Kidney (tissue), 14 donors: ENCODE results near the gene ADGRD1. TPM values are rescaled to one million over a fixed set of nuclear protein-coding genes. Genes with fewer than 3 reads are reported as not detected.
A peak's percentile ranks its signal among the peaks of the same experiment; 100 is the strongest.

Source experiments
- DNase-seq, 5 donors: peaks; one replicate each; pipeline ENCODE4 v3.0.0-alpha.2; 2013 to 2020
- FAIRE-seq: peaks from 2 replicates; lab custom pipeline; 2012; peaks lifted over from hg19 to GRCh38; lab: Jason Lieb, UNC
- H3K27ac ChIP-seq, 2 donors: one replicate each; pipeline ENCODE4 v1.7.0; 2013; ENCODE audit warnings: low read depth in 2 of 2, low read length in 2 of 2, inconsistent platforms in 1 of 2
- H3K27me3 ChIP-seq: one replicate; pipeline ENCODE4 v1.7.1; 2013; ENCODE audit warnings: low read length, inconsistent platforms; ENCODE audit not compliant: control insufficient read depth, insufficient read depth
- H3K36me3 ChIP-seq, 3 donors: one replicate each; pipeline versions ENCODE4 v1.7.0 to v1.7.1; 2013; ENCODE audit warnings: low read length in 3 of 3, control low read depth in 1 of 3, inconsistent platforms in 1 of 3; ENCODE audit not compliant: insufficient read depth in 3 of 3, control insufficient read depth in 2 of 3
- H3K4me1 ChIP-seq, 3 donors: one replicate each; pipeline versions ENCODE4 v1.7.0 to v1.7.1; 2013; ENCODE audit warnings: low read length in 3 of 3, inconsistent platforms in 1 of 3, low read depth in 1 of 3; ENCODE audit not compliant: control insufficient read depth in 2 of 3, insufficient read depth in 2 of 3
- H3K4me3 ChIP-seq, 3 donors: one replicate each; pipeline versions ENCODE4 v1.7.0 to v1.8.1; 2013; ENCODE audit warnings: low read length in 3 of 3, control low read depth in 1 of 3, inconsistent platforms in 1 of 3
- H3K9ac ChIP-seq, 3 donors: one replicate each; pipeline versions ENCODE4 v1.7.0 to v1.7.1; 2013; ENCODE audit warnings: low read length in 3 of 3, control low read depth in 1 of 3, inconsistent platforms in 1 of 3
- H3K9me3 ChIP-seq, 3 donors: one replicate each; pipeline versions ENCODE4 v1.7.0 to v1.7.1; 2013; ENCODE audit warnings: low read length in 3 of 3, control low read depth in 1 of 3, inconsistent platforms in 1 of 3; ENCODE audit not compliant: control insufficient read depth in 2 of 3, insufficient read depth in 1 of 3
- CTCF ChIP-seq: IDR thresholded peaks from 3 replicates; pipeline ENCODE4 v1.5.1; 2012; ENCODE audit warnings: mild to moderate bottlenecking, moderate library complexity, borderline replicate concordance; ENCODE audit not compliant: insufficient read depth; ENCODE audit errors: extremely low read depth
- intact Hi-C: fragments of 100-400 bp; cut with DNase I; formaldehyde crosslinking; loops from one replicate; pipeline ENCODE4 v1.11.1; 2022
- polyA plus RNA-seq: library from polyadenylated mRNA; stranded (reverse); fragments of 350-450 nt; fragmentation: Illumina TruSeq; extraction: RNeasy Lipid Tissue Mini Kit (QIAGEN cat#74804); gene quantifications from one replicate; pipeline ENCODE4 v1.2.3, GENCODE V29; 2014; ENCODE audit warnings: low read depth, low replicate concordance; ENCODE audit not compliant: insufficient read depth
- total RNA-seq: library from RNA; stranded (reverse); fragmentation: NEBNext Ultra II Directional; extraction: Animal tissue kit (Norgen Biotek cat#: 25700); gene quantifications from one replicate; pipeline ENCODE4 v1.2.1, GENCODE V29; 2021
- donor health status: control.
- donor health status: control.
- donor health status: control.
- donor health status: control.
- donor health status: control.
- donor health status: DM: yes; HTN: yes; CAD: no.
- donor health status: Normal renal cell carcinoma (clear cell type).

Gene ADGRD1
- total and polyA plus RNA-seq, 2 donors from 2014 or later: 1.7 to 6.7 TPM

- no peaks in the 10 kb centered on the region for H3K4me1 ChIP-seq
- H3K9me3 ChIP-seq: no peaks in the 10 kb centered on the region
- TF ChIP-seq CTCF: no peak
- DNase-seq (peak in 1 of 5 donors; percentile 30), FAIRE-seq (no peak)
- H3K4me3 ChIP-seq: no peak overlapping the region
- H3K27ac ChIP-seq: no peak overlapping the region
- no peaks in the 10 kb centered on the region for H3K36me3 ChIP-seq
- H3K9ac ChIP-seq: no peak overlapping the region
- intact Hi-C loops: no loop called here
- no peaks in the 10 kb centered on the region for H3K27me3 ChIP-seq
Measured at GRCh38 chr12:131045705-131046460, 92.2 kb downstream of the ADGRD1 start.

- H3K36me3 ChIP-seq: no peaks in the 10 kb centered on the region
- no peak overlapping the region for H3K9ac ChIP-seq
- DNase-seq: peak in 1 of 5 donors; percentile 57
- H3K27ac ChIP-seq: no peak overlapping the region
- no peaks in the 10 kb centered on the region for H3K27me3 ChIP-seq
- no peak overlapping the region for H3K4me3 ChIP-seq
- H3K4me1 ChIP-seq: no peaks in the 10 kb centered on the region
- no peak for TF ChIP-seq CTCF
- no peak for FAIRE-seq
- intact Hi-C loops: no loop called here
- H3K9me3 ChIP-seq: no peaks in the 10 kb centered on the region
Measured at GRCh38 chr12:131046813-131047788, 93.4 kb downstream of the ADGRD1 start.

- Histone ChIP-seq H3K9me3 (no peaks in the 10 kb centered on the region), H3K9ac (no peak overlapping the region), H3K4me1 (no peaks in the 10 kb centered on the region), H3K27ac (peak overlapping the region in 1 of 2 donors; percentile 23), H3K4me3 (no peak overlapping the region), H3K27me3 (no peaks in the 10 kb centered on the region), H3K36me3 (no peaks in the 10 kb centered on the region)
- FAIRE-seq: no peak
- no peak for TF ChIP-seq CTCF
- intact Hi-C loops: no loop called here
- DNase-seq: peak in 1 of 5 donors; percentile 69
Measured at GRCh38 chr12:131047789-131048610, 94.3 kb downstream of the ADGRD1 start.
